ENCODE data around the gene MRPL19.

- TF ChIP-seq CTCF (IDR thresholded peaks at IDR 0.05) (no peak), POLR2A (IDR thresholded peaks at IDR 0.05) (no peak)
These were observed 42.1 kb upstream of the MRPL19 start for GRCh38 chr2:75604484-75604883.

Data from adrenal gland (tissue), 5 donors.